HepG2 (cell line): ENCODE results near the gene MAP2K3. TPM values are rescaled to one million over a fixed set of nuclear protein-coding genes. Genes with fewer than 3 reads are reported as not detected.

Experiments used
- CEBPG ChIP-seq: IDR thresholded peaks from 2 replicates; pipeline ENCODE4 v1.6.1; 2016
- NFE2L2 ChIP-seq: fragments of 150-350 bp; IDR thresholded peaks from 2 replicates; pipeline ENCODE4 v1.6.1; 2014; ENCODE audit warnings: low read length
- SPEN ChIP-seq: sonication (generic); formaldehyde crosslinking; IDR thresholded peaks from 2 replicates; pipeline ENCODE4 v1.5.1; 2020; ENCODE audit warnings: low read depth, mild to moderate bottlenecking, missing genetic modification reagents
- ZNF543 ChIP-seq: sonication (generic); formaldehyde crosslinking; IDR thresholded peaks from 2 replicates; pipeline ENCODE4 v1.4.0; 2020; ENCODE audit warnings: mild to moderate bottlenecking, missing genetic modification reagents
- ZSCAN20 ChIP-seq: sonication (generic); formaldehyde crosslinking; IDR thresholded peaks from 2 replicates; pipeline ENCODE4 v1.4.0; 2020; ENCODE audit warnings: missing genetic modification reagents, mild to moderate bottlenecking, borderline replicate concordance
- polyA plus RNA-seq, 8 experiments: library from polyadenylated mRNA; depleted of rRNA in 3 of 8; stranded (reverse) in 7 of 8; unstranded in 1 of 8; fragments of >200 nt; fragmentation: Illumina TruSeq in 4 of 8; extraction: Trizol in 4 of 8; gene quantifications; 2 replicates each; pipeline versions ENCODE4 v1.2.1 to v1.2.3, GENCODE V29; 2011 to 2016; ENCODE audit warnings: low read depth in 4 of 8, missing spikeins in 1 of 8, mixed read lengths in 1 of 8; ENCODE audit not compliant: insufficient read depth in 1 of 8
- total RNA-seq, 5 experiments: library from RNA; depleted of rRNA; stranded (reverse); fragments of >200 nt; fragmentation: Illumina TruSeq; extraction: Trizol; gene quantifications; 2 replicates each; pipeline ENCODE4 v1.2.3, GENCODE V29; 2016; ENCODE audit warnings: low read depth in 1 of 5
- TF ChIP-seq, protein P1 (sequence below): sonication (generic); formaldehyde crosslinking; IDR thresholded peaks from 2 replicates; pipeline ENCODE4 v1.5.1; 2020; ENCODE audit warnings: mild to moderate bottlenecking, missing genetic modification reagents, moderate library complexity
- TF ChIP-seq, protein P2 (sequence below): IDR thresholded peaks from 2 replicates; pipeline ENCODE4 v1.6.1; 2016; ENCODE audit warnings: missing compliant biosample characterization, missing genetic modification reagents, borderline replicate concordance
- TF ChIP-seq, protein P3 (sequence below): IDR thresholded peaks from 2 replicates; pipeline ENCODE4 v1.6.1; 2016; ENCODE audit warnings: low read depth, missing genetic modification reagents, missing compliant biosample characterization
- TF ChIP-seq, protein P4 (sequence below): sonication (generic); formaldehyde crosslinking; IDR thresholded peaks from 2 replicates; pipeline ENCODE4 v1.8.0; 2022; ENCODE audit warnings: mild to moderate bottlenecking, missing genetic modification reagents, moderate library complexity
- TF ChIP-seq, protein P5 (sequence below): sonication (generic); formaldehyde crosslinking; IDR thresholded peaks from 2 replicates; pipeline ENCODE4 v1.4.0; 2020; ENCODE audit warnings: missing genetic modification reagents

Gene MAP2K3
- total and polyA plus RNA-seq, 2 of the 13 experiments (the other 11 are each of a cell fraction or from before 2014, with no cell fraction given): 20.5 to 27.4 TPM

DNA sequence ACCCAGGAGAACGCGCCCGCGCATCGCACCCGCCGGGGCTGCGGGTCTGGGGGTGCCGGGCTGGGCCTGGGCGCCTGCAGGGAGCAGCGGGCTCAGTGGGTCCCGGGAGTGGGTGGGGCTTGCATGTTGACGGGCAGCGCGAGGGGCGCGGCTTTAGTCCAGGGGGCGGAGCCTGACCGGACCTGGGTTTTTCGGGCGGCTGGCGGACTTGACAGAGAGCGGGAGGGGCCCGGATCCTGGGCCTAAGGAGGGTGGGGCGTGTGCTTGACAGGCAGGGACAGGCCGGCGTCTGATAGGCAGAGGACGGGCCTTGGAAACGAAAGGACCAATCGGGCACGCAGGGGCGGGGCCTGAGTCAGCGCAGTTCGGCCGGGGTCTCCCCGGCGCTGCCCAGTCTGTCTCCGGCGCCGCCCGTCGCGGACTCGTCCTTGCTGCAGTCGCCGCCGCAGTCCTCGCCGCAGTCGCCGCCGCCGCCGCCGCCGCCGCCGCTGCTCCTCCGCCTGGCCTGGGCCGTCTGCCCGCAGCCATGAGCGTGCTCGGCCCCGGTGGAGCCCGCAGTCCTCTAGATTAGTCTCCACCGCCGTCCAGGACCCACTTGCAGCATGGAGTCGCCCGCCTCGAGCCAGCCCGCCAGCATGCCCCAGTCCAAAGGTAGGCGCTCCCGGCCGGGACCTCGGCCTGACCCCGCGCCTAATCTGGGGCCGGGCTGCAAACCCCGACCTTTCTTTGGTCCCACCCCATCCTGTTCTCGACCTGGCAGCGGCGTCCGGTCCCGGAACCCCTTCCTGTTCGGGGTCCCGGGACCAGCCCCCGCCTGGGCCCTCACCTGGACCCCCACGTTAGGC lies at the start of gene MAP2K3 (continued):
- TF ChIP-seq, protein P1, sequence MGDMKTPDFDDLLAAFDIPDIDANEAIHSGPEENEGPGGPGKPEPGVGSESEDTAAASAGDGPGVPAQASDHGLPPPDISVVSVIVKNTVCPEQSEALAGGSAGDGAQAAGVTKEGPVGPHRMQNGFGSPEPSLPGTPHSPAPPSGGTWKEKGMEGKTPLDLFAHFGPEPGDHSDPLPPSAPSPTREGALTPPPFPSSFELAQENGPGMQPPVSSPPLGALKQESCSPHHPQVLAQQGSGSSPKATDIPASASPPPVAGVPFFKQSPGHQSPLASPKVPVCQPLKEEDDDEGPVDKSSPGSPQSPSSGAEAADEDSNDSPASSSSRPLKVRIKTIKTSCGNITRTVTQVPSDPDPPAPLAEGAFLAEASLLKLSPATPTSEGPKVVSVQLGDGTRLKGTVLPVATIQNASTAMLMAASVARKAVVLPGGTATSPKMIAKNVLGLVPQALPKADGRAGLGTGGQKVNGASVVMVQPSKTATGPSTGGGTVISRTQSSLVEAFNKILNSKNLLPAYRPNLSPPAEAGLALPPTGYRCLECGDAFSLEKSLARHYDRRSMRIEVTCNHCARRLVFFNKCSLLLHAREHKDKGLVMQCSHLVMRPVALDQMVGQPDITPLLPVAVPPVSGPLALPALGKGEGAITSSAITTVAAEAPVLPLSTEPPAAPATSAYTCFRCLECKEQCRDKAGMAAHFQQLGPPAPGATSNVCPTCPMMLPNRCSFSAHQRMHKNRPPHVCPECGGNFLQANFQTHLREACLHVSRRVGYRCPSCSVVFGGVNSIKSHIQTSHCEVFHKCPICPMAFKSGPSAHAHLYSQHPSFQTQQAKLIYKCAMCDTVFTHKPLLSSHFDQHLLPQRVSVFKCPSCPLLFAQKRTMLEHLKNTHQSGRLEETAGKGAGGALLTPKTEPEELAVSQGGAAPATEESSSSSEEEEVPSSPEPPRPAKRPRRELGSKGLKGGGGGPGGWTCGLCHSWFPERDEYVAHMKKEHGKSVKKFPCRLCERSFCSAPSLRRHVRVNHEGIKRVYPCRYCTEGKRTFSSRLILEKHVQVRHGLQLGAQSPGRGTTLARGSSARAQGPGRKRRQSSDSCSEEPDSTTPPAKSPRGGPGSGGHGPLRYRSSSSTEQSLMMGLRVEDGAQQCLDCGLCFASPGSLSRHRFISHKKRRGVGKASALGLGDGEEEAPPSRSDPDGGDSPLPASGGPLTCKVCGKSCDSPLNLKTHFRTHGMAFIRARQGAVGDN (CRISPR knock-in tag): peak; percentile 64
- TF ChIP-seq, protein P2, sequence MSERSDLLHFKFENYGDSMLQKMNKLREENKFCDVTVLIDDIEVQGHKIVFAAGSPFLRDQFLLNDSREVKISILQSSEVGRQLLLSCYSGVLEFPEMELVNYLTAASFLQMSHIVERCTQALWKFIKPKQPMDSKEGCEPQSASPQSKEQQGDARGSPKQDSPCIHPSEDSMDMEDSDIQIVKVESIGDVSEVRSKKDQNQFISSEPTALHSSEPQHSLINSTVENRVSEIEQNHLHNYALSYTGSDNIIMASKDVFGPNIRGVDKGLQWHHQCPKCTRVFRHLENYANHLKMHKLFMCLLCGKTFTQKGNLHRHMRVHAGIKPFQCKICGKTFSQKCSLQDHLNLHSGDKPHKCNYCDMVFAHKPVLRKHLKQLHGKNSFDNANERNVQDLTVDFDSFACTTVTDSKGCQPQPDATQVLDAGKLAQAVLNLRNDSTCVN: no peak; the same call in 1 of the 2 replicates
- no peak for TF ChIP-seq ZSCAN20 (CRISPR knock-in tag)
- TF ChIP-seq CEBPG (CRISPR knock-in tag): no peak
- TF ChIP-seq, protein P3, sequence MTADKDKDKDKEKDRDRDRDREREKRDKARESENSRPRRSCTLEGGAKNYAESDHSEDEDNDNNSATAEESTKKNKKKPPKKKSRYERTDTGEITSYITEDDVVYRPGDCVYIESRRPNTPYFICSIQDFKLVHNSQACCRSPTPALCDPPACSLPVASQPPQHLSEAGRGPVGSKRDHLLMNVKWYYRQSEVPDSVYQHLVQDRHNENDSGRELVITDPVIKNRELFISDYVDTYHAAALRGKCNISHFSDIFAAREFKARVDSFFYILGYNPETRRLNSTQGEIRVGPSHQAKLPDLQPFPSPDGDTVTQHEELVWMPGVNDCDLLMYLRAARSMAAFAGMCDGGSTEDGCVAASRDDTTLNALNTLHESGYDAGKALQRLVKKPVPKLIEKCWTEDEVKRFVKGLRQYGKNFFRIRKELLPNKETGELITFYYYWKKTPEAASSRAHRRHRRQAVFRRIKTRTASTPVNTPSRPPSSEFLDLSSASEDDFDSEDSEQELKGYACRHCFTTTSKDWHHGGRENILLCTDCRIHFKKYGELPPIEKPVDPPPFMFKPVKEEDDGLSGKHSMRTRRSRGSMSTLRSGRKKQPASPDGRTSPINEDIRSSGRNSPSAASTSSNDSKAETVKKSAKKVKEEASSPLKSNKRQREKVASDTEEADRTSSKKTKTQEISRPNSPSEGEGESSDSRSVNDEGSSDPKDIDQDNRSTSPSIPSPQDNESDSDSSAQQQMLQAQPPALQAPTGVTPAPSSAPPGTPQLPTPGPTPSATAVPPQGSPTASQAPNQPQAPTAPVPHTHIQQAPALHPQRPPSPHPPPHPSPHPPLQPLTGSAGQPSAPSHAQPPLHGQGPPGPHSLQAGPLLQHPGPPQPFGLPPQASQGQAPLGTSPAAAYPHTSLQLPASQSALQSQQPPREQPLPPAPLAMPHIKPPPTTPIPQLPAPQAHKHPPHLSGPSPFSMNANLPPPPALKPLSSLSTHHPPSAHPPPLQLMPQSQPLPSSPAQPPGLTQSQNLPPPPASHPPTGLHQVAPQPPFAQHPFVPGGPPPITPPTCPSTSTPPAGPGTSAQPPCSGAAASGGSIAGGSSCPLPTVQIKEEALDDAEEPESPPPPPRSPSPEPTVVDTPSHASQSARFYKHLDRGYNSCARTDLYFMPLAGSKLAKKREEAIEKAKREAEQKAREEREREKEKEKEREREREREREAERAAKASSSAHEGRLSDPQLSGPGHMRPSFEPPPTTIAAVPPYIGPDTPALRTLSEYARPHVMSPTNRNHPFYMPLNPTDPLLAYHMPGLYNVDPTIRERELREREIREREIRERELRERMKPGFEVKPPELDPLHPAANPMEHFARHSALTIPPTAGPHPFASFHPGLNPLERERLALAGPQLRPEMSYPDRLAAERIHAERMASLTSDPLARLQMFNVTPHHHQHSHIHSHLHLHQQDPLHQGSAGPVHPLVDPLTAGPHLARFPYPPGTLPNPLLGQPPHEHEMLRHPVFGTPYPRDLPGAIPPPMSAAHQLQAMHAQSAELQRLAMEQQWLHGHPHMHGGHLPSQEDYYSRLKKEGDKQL (CRISPR knock-in tag): 0 out of 2 replicates have a peak, but pooled peaks have one; percentile 16
- no peak; the same call in none of the 2 replicates for TF ChIP-seq SPEN (CRISPR knock-in tag)
- TF ChIP-seq ZNF543 (CRISPR knock-in tag): no peak; the same call in 1 of the 2 replicates
- TF ChIP-seq, protein P4, sequence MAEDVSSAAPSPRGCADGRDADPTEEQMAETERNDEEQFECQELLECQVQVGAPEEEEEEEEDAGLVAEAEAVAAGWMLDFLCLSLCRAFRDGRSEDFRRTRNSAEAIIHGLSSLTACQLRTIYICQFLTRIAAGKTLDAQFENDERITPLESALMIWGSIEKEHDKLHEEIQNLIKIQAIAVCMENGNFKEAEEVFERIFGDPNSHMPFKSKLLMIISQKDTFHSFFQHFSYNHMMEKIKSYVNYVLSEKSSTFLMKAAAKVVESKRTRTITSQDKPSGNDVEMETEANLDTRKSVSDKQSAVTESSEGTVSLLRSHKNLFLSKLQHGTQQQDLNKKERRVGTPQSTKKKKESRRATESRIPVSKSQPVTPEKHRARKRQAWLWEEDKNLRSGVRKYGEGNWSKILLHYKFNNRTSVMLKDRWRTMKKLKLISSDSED (CRISPR knock-in tag): no peak
- TF ChIP-seq NFE2L2: no peak
- TF ChIP-seq, protein P5, sequence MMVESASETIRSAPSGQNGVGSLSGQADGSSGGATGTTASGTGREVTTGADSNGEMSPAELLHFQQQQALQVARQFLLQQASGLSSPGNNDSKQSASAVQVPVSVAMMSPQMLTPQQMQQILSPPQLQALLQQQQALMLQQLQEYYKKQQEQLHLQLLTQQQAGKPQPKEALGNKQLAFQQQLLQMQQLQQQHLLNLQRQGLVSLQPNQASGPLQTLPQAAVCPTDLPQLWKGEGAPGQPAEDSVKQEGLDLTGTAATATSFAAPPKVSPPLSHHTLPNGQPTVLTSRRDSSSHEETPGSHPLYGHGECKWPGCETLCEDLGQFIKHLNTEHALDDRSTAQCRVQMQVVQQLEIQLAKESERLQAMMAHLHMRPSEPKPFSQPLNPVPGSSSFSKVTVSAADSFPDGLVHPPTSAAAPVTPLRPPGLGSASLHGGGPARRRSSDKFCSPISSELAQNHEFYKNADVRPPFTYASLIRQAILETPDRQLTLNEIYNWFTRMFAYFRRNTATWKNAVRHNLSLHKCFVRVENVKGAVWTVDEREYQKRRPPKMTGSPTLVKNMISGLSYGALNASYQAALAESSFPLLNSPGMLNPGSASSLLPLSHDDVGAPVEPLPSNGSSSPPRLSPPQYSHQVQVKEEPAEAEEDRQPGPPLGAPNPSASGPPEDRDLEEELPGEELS (CRISPR knock-in tag): no peak
